Natural killer cell (primary cell): ENCODE results near the gene TMEM74B. TPM values are rescaled to one million over a fixed set of nuclear protein-coding genes. Genes with fewer than 3 reads are reported as not detected.
A peak's percentile ranks its signal among the peaks of the same experiment; 100 is the strongest.

Source experiments
- ATAC-seq, 3 donors: fragments of 150-1000 bp in 2 of 3; fragments of 200-7000 bp in 1 of 3; cut with Tn5 transposase; 1 replicate in 1 of 3; 2 replicates in 2 of 3; pipeline ENCODE4 v1.10.0; 2021; ENCODE audit warnings: mild to moderate bottlenecking in 2 of 3, moderate library complexity in 2 of 3
- DNase-seq, 2 donors: peaks; one replicate each; pipeline versions ENCODE4 v3.0.0 to v3.0.0-alpha.2; 2013 to 2021; ENCODE audit warnings: mixed read lengths in 1 of 2
- H3K27ac ChIP-seq: one replicate; pipeline ENCODE4 v1.5.1; 2013; ENCODE audit warnings: mild to moderate bottlenecking, low read length
- H3K27me3 ChIP-seq: one replicate; pipeline ENCODE4 v1.6.1; 2013; ENCODE audit warnings: low read length; ENCODE audit not compliant: control insufficient read depth, insufficient read depth
- H3K36me3 ChIP-seq: one replicate; pipeline ENCODE4 v1.6.1; 2013; ENCODE audit warnings: low read length; ENCODE audit not compliant: control insufficient read depth, insufficient read depth
- H3K4me1 ChIP-seq: one replicate; pipeline ENCODE4 v1.6.1; 2013; ENCODE audit warnings: low read length; ENCODE audit not compliant: control insufficient read depth, insufficient read depth
- H3K4me3 ChIP-seq: one replicate; pipeline ENCODE4 v1.5.1; 2013; ENCODE audit warnings: low read length
- H3K9me3 ChIP-seq: one replicate; pipeline ENCODE4 v1.6.1; 2013; ENCODE audit warnings: low read length; ENCODE audit not compliant: control insufficient read depth, insufficient read depth
- H3K27ac Mint-ChIP-seq, 2 donors: one replicate each; pipeline ENCODE4 v1.8.0; 2022; ENCODE audit warnings: mild to moderate bottlenecking in 2 of 2, mixed read lengths in 2 of 2, moderate library complexity in 1 of 2
- H3K27me3 Mint-ChIP-seq, 2 donors: one replicate each; pipeline ENCODE4 v1.8.0; 2022; ENCODE audit warnings: low read depth in 2 of 2, mixed read lengths in 2 of 2
- H3K36me3 Mint-ChIP-seq: one replicate; pipeline ENCODE4 v1.8.0; 2022; ENCODE audit warnings: mixed read lengths
- H3K4me1 Mint-ChIP-seq, 2 donors: one replicate each; pipeline ENCODE4 v1.8.0; 2022; ENCODE audit warnings: mixed read lengths in 2 of 2
- H3K4me3 Mint-ChIP-seq: one replicate; pipeline ENCODE4 v1.8.0; 2022; ENCODE audit warnings: mild to moderate bottlenecking, moderate library complexity, mixed read lengths
- H3K9me3 Mint-ChIP-seq, 2 donors: one replicate each; pipeline ENCODE4 v1.8.0; 2022; ENCODE audit warnings: mixed read lengths in 2 of 2
- CTCF ChIP-seq: fragments of 200-600 bp; IDR thresholded peaks from one replicate; pipeline ENCODE4 v1.8.0; 2022; ENCODE audit warnings: antibody characterized with exemption
- WGBS: methylation state at CpG from one replicate; pipeline ENCODE4 v1.1.7; 2013; ENCODE audit warnings: missing lambda C conversion rate; ENCODE audit not compliant: insufficient coverage; 5-methylcytosine and 5-hydroxymethylcytosine counted together
- intact Hi-C: fragments of 100-400 bp; cut with micrococcal nuclease; formaldehyde crosslinking; loops from one replicate; pipeline ENCODE4 v1.14.2; 2022
- total RNA-seq, 4 donors: library from RNA; stranded (reverse); fragments of 120-200 nt in 1 of 4; gene quantifications; one replicate each; pipeline versions ENCODE4 v1.2.3 to v1.2.4, GENCODE V29; 2013 to 2022

The TMEM74B gene
- total RNA-seq, 3 donors from 2014 or later (not counting 1 experiment from before 2014, with no cell fraction given) = 0.35 TPM; not detected in 2

DNA sequence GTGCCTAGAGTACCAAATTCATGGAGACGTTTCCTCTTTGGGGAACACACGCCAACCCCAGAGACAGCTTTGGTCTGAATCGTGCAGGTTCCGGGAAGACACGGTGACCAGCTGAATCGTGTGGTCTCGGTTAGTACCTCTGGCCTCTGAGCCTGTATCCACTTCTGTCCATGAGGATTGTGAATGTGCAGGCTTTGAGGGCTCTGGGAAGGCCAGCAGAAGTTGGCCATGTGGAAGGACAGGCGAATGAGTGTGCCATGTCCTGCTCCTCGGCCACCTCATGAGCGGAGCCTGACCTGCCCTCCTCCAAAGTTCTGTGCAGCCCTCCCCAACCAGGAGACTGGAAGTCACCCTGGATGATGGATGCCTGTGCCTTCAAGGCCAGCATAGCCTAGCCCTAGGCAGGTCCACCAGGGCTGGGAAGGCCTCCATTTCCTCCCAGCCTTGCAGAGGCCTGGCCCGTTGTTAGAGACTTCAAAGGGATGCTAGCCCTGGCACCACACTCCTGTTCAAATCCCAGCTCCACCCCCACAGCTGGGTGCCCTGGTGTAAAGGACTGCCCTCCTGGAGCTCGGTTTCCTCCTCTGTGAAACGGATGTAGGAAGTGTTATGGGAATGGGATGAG lies 1.7 kb upstream of the TMEM74B start:
- Mint-ChIP-seq H3K4me3 (no peak overlapping the region), H3K9me3 (no peaks in the 10 kb centered on the region), H3K4me1 (peaks cover 0 to 13% of the 10 kb centered on the region in 2 donors), H3K36me3 (no peaks in the 10 kb centered on the region), H3K27me3 (peaks cover 21 to 27% of the 10 kb centered on the region in 2 donors), H3K27ac (no peak overlapping the region)
- H3K4me1 ChIP-seq = no peaks in the 10 kb centered on the region
- H3K27ac ChIP-seq = no peak overlapping the region
- WGBS = 89% methylated on average over 11 of the region's 13 CpGs
- TF ChIP-seq CTCF = no peak
- H3K4me3 ChIP-seq = no peak overlapping the region
- H3K36me3 ChIP-seq = no peaks in the 10 kb centered on the region
- no peak for DNase-seq
- no peaks in the 10 kb centered on the region for H3K27me3 ChIP-seq
- ATAC-seq = no peak
- intact Hi-C loops = no loop called here
- H3K9me3 ChIP-seq = no peaks in the 10 kb centered on the region

DNA sequence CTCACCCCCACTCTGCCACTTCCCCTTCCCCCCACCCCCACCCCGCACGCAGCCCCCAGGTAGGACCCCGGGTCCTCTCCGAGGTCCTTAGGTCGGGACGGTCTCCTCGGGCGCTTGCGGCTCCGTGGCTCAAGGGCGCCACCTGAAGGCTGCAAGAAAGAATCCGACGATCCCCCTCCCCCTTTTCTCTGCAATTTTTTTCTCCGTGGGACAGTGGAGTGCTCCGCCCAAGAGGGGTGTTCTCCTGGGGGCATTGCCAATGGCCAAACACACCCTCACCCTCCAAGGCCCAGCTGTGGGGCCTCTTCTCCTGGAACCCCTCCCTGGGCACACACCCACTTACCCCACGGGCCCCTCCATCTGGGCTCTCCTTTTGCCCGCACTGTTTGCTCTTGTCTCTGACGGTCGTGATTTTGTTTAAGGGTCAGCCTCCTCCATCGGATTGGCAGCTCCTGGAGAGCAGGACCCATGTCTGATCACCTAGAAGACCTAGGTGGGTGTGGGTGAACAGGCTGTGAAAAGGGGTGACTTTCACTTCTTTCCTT lies 1.1 kb upstream of the TMEM74B start:
- H3K9me3 Mint-ChIP-seq = no peaks in the 10 kb centered on the region
- Histone ChIP-seq H3K4me3 (no peak overlapping the region), H3K27ac (no peak overlapping the region), H3K36me3 (no peaks in the 10 kb centered on the region), H3K4me1 (no peaks in the 10 kb centered on the region), H3K9me3 (no peaks in the 10 kb centered on the region), H3K27me3 (no peaks in the 10 kb centered on the region)
- WGBS = 13% methylated on average over 20 of the region's 20 CpGs
- no peak overlapping the region for H3K27ac Mint-ChIP-seq
- intact Hi-C loops = no loop called here
- peaks cover 0 to 13% of the 10 kb centered on the region in 2 donors for H3K4me1 Mint-ChIP-seq
- DNase-seq (peak; percentile 27 to 67), ATAC-seq (peak in 2 of 3 donors; percentile 68 to 69)
- TF ChIP-seq CTCF = peak; percentile 42
- H3K27me3 Mint-ChIP-seq = peaks cover 21 to 27% of the 10 kb centered on the region in 2 donors
- no peaks in the 10 kb centered on the region for H3K36me3 Mint-ChIP-seq
- peak overlapping the region; percentile 70 for H3K4me3 Mint-ChIP-seq

DNA sequence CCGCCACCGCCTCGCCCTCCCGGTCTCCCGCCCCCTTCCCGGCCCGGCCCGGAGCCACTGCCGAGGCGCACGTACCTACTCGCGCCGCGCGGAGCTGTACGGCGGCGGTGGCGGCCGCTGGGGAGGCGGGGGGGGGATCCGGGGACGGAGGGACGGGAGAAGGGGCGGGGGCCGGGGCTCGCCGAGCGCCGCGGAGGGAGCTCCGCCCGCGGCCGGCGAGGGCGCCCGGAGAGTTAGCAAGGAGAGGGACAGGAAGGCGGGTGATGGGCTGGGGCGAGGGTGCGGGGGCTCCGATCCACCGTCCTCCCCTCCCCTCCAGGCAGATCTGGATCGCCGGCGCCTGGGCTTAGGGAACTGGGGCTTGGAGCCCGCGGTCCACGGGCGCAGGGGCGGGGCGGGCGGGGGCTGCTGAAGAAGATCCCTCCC lies 548 bp upstream of the TMEM74B start:
- H3K27ac Mint-ChIP-seq = no peak overlapping the region
- peak in 2 of 3 donors; percentile 32 to 38 for ATAC-seq
- no peaks in the 10 kb centered on the region for H3K27me3 ChIP-seq
- peaks cover 0 to 13% of the 10 kb centered on the region in 2 donors for H3K4me1 Mint-ChIP-seq
- H3K4me3 ChIP-seq = no peak overlapping the region
- no peaks in the 10 kb centered on the region for H3K4me1 ChIP-seq
- WGBS = 1% methylated on average over 50 of the region's 54 CpGs
- H3K4me3 Mint-ChIP-seq = no peak overlapping the region
- H3K36me3 Mint-ChIP-seq = no peaks in the 10 kb centered on the region
- H3K36me3 ChIP-seq = no peaks in the 10 kb centered on the region
- intact Hi-C loops = no loop called here
- H3K27me3 Mint-ChIP-seq = peaks cover 21 to 27% of the 10 kb centered on the region in 2 donors
- H3K9me3 Mint-ChIP-seq = no peaks in the 10 kb centered on the region
- TF ChIP-seq CTCF = no peak
- no peaks in the 10 kb centered on the region for H3K9me3 ChIP-seq
- no peak overlapping the region for H3K27ac ChIP-seq
- DNase-seq = peak in 1 of 2 donors; percentile 4
